ENCODE results near the gene PWP2.
"Not testable (repeated sequence)": the region's sequence is repeated elsewhere in the genome, so short reads cannot be mapped to it uniquely, and the experiment has no call there.

Gene PWP2

DNA sequence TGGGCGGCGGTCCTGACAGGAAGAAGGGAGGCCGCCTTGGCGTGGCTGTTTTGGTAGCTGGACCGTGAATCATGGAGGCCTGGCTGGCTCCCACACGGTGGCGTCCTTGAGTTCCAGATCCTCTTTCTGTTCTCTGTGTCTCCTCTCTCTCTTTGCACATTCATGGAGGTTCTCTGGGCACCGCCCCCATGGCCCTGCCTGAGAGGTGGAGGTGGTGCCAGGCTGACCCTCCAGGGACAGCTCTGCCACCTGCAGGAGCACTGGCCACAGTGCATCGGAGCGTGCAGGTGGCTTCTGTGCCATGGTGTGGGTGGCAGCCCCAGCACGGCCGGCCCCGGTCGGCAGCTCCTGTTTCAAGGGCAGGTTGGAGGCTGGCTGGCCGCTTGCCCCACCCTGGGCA is 30.8 kb downstream of the PWP2 start:
- DNase-seq (ENCODE audit: low spot score): peak; percentile 50

DNA sequence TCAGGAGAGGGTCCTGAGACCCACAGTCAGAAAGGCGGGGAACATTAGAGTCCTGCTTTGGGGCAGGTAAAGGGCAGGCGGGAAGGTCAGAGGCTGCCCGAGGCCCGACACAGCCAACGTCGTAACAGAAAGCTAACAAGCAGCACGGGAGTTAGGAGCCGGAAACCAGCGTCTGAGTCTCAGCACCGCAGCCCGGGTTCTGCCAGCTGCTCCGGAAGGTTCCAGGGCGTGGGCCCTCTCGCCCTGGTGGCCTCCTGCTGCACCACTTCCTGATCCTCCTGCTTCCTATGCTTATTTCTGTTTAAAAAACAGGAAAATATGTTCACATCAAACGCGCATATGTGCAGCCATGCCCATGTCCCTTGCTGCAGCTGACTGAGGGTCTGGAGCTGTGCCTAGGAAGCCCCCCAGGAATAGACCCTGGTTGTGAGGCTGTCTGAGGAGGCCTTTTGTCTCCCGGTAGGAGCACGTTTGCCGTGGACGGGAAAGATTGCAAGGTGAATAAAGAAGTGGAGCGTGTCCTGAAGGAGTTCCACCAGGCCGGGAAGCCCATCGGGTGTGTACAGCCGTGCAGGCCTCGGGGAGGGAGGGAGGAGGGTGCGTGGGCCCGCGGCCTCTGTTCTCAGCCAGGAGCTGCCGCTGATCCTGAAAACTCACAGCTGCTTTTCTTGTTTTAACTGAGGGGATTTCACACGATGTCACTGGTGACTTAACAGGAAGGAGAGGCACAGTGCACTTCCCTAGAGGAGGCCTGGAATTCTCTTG is 32.8 kb downstream of the PWP2 start:
- DNase-seq (ENCODE audit: low spot score): peak; percentile 0

DNA sequence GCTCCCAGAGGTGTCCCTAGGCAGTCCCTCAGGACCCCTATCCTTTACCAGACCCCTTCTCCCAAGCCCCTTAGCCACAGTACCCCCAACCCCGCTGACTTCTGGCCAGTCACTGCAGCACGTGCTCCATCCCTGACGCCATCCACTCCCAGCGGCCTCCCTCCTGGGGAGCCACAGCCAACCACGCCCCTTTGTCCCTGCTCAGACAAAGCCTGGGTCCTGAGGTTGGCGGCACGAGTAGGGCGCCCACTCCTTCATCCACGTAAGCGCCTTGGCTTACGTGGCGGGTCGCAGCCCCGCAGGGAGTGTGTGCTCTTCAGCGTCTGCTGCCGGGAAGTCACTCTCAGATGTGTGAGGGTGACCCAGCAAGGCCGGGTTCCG is 33.3 kb downstream of the PWP2 start:
- DNase-seq (ENCODE audit: low spot score): not testable (repeated sequence)

DNA sequence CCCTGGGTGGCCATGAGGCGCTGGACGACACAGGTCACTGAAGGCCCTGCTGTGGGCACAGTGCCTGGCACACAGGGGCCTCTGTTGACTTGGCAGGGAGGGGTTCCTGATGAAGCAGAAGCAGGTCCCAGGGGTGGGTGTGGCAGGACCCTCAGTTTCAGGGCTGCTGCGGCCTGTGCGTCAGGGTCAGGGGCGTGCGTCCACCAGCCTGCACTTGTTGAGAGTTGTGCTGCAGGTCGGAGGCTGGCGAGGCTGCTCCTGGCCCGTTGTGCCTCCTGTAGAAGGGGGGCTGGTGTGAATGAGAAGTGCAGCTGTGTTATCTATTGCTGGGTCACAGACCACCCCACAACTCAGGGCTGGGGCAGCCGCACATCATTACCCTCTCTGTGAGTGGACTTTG is 35.3 kb downstream of the PWP2 start:
- DNase-seq (ENCODE audit: low spot score): not testable (repeated sequence)

DNA sequence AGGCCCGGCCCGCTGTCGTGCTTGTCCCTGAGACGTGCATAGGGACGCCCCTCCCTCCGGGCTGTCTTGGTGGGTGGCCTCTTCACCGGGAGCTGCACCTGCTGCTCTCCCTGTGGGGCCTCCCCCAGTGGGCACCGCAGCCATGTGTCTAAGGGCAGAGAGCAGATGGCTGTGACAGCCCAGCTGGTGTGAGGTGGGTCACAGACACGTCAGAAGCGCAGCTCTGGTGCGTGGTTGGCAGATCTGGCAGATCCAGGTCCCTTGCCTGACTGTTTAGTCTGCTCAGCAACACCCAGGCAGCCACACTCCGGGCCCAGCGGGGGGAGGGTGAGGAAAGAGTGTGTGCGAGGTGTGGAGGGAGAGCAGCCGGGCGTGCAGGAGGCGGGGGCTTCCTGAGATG is 36.2 kb downstream of the PWP2 start:
- peak; percentile 42 for DNase-seq (ENCODE audit: low spot score)

DNA sequence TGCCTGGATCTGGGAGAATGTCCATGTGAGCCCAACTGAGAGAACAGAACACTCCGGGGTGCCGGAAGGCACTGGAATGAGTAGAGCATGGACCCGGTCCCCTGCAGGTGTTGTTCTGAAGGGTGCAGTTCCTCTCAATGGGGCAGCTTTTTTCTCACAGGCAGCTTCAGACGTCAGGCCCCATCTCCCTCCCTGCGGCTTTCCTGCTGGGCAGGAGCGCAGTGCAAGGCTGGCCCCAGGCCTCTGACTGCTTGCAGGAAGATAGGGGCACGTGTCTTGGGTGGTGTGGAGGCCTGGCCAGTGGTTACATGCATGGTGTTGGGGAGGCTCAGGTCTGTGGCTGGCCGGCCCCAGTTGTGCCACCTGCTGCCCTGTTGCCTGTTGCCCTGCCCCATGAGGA is 36.8 kb downstream of the PWP2 start:
- DNase-seq (ENCODE audit: low spot score): not testable (repeated sequence)

DNA sequence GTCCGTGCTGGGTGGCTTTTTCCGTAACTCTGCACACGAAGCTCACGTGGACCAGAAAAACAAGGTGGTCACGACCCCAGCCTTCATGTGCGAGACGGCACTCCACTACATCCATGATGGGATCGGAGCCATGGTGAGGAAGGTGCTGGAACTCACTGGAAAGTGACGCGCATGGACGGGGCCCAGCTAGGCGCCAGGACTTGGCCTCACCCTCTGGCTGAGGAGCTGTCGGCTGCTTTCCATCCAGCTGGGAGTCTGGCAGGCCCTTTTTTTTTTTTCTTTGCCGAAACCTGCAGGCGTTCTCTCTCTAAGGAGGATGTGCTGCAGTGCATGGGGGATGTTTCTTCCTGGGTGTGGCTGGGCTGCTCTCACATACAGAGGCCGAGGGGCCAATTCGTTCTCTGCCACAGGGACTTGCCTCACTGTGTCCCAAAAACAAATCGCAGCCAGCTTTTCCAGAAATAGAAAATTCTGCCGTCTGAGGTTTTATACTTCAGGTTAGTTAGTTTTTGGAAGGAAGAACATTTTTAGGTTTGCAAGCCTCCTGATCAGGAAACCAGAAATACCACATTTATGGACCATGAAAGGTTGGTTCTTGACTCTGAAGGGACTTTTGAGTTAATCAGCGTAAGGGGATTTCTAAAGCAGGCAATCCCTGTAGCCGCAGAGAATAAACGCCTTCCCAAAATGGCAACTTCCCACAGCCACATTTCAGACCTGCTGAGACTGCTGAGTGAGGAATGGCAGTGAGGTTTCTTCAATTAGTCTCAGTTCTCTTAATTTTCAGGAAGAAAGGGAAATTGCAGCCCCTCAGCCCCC is 37.8 kb downstream of the PWP2 start:
- DNase-seq (ENCODE audit: low spot score): not testable (repeated sequence)

DNA sequence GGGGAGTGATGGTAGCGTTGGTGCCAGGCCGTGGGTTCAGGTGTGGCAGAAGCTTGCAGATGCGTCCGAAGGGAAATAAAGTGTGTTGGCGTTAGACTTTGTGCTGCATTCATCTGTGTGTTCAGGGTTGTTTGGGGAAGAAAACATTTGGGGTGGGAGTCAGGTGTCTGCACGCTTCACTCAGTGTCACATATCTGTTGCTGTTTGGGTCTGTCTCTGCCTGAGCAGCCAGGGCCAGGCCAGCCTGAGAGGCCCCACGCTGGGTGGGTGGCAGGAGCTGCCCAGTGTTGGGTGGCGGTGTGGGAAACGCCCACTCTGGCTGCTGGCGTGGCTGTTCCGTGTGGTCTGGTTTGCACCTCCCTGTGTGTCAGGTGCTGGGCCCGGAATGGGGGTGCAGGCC is 38.4 kb downstream of the PWP2 start:
- not testable (repeated sequence) for DNase-seq (ENCODE audit: low spot score)

DNA sequence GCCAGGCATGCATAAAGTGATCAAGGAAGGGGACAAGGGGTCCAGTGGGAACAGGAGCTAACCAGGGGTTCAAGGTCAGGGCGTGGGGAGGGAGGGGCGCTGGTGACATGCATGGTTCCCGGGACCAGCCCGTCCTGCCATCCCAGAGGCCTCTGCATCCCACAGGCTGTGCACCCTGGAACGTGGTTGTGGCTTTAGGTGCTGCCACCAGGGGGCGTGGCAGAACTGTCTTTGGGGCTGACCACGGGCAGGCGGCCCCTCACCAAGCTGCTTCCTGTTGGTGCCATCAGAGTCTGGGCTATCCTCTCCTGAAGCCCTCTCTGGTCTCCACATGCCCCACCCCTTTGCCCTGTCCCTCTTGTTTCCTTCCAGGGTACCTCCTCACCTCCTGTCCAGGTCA is 39.9 kb downstream of the PWP2 start:
- DNase-seq (ENCODE audit: low spot score): not testable (repeated sequence)

DNA sequence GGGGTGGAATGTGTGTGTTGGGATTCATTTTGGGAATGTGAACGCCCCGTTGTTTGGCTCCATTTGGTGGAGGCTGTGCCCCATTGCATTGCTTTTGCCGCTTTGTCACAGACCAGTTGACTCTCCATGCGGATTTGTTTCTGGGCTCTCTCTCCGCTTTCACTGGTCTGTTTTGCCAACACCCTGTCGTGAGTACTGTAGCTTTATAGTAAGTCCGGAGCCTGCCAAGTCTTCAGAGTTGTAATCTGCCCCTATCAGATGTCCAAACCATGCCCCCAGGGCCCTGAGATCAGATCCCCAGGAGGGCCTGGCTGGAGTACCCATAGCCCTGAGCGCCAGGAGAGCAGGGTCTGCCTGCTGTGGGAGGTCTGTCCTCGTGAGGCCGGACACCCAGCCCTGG is 43.1 kb downstream of the PWP2 start:
- DNase-seq (ENCODE audit: low spot score): not testable (repeated sequence)

DNA sequence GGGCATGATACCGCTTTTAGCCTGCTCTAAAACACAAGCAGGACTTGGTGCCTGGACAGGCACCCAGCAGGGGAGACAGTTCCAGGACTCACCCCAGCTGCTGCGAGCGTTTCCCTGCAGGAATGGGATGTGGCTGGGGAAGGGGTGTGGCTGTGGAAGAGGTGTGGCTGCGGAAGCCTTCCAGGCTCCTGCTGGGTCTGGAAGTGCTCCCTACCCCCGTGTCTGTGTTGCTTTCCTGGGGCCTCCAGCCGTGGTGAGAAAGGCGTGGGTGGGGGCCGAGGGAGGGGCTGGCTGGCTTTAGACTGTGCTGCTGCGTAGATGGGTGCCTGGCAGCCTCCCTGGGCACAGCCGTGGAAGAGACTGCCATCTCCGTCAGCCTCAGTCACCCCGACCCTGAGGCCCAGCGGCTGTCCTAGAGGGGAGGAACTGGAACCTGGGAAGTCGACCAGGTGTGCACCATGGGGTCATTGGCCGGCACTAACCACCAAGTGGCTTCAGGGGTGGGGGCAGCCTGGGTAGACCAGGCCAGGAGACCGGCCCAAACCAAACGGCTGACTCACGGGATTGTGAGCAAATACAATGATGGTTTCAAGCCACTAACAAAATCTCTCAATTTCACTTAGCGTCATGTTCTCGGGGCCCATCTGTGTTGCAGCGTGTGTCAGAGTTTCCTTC is 46.2 kb downstream of the PWP2 start:
- DNase-seq (ENCODE audit: low spot score): not testable (repeated sequence)

DNA sequence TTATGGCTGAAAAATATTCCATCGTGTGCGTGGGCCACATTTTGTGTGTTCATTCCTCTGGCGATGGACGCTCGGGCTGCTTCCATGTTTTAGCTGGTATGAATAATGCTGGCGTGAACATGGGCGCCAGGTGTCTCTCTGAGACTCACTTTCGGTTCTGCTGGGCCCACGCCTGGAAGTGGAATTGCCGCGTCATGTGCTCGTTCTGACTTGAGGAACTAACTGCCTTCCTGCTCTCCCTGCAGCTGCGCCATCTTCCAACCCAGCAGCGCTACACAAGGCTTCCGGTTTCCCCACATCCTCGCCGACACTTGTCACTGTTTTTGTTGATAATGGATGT is 46.7 kb downstream of the PWP2 start:
- DNase-seq (ENCODE audit: low spot score): peak; percentile 19

DNA sequence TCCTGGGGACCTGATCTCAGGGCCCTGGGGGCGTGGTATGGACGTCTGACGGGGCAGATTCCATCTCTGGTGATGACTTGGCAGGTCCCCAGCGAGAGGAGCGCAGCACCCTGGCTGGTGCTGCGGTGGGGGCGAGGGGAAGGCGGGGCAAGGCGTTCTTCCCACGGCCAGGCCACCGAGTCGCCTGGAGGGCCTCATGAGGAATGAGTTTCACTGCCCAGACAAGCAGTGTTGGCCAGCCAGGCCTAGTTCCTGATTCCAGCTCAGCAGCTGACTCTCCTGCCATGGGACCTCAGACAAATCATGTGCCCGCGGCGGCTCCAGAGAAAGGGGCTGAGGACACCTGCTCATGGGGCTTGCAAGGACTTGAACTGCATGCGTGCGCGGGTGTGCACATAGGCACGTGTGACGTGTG is 47.6 kb downstream of the PWP2 start:
- not testable (repeated sequence) for DNase-seq (ENCODE audit: low spot score)

DNA sequence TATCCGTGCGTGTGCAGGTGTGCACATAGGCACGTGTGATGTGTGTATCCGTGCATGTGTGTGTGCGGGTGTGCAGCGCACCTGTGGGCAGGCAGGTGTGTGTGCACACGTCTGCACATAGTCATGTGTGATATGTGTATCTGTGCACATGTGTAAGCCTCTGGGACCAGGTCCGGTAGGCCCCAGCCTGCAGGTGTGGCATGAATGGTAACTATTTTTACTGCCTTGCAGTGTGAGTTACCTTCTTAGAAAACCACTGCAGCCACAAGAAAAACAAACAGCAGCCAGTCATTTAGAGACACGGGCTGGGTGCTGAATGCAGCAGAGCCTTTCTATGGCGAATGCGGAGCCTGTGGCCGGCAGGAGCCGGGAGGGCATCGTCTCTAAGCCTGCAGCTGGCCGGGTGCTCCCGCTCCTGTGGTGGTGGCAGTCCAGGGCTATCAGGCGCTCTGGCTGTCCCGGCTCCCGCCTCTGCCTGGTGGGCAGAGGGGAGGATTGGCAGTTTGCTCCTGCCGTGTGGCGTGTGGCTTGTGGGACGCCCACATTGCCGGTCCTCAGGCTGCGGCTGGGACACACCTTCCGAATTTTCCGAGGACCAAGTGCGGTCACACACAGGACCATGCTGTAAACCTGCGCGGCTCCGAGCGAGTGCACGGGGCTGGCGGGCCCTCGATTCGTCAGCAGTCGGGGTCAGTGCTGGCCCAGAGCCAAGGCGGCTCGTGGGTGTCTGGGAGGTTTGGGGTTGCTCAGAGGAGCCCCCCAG is 48.2 kb downstream of the PWP2 start:
- not testable (repeated sequence) for DNase-seq (ENCODE audit: low spot score)

DNA sequence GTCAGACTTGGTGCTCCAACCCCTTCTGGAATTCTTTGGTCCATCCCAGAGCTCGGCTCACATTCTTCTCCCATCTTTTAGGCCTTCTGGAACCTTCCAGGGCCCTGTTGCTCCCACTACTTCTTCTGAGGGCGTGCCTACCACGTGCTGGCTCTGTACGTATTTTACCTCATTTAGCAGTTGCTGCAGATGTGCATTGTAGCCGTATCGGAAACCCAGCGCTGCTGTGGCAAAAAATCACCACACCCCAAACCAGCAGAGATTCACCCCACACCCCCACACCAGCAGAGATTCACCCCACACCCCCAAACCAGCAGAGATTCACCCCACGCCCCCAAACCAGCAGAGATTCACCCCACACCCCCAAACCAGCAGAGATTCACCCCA is 48.8 kb downstream of the PWP2 start:
- DNase-seq (ENCODE audit: low spot score): not testable (repeated sequence)

DNA sequence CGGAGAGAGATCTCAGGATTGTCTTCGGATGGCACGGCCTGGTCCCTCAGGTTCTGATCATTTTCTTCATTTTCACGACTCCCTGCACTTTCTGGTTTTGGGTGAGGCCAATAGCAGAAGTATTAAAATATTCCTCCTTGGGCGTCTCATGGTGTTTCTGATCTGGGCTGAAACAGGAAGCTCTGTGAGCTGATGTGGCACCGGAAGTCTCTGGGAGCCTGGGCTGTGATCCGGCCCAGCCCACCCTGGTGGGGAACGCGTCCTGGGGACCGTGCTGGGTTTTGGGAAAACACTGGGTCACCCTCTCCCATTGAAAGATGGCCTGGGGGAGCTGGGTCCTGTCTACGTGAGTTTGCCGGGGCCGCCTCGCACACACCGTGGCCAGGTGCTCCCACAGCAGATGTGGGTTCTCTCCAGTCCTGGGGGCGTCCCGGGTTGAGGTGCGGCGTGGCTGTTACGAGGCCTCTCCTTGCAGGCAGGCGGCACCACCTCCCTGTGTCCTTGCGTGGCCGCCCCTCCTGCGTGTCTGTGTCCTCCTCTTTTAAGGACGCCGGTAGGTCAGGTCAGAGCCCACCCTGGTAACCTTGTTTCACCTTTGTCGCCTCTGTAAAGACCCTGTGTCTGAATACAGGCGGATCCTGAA is 50.4 kb downstream of the PWP2 start:
- DNase-seq (ENCODE audit: low spot score): peak; percentile 1

DNA sequence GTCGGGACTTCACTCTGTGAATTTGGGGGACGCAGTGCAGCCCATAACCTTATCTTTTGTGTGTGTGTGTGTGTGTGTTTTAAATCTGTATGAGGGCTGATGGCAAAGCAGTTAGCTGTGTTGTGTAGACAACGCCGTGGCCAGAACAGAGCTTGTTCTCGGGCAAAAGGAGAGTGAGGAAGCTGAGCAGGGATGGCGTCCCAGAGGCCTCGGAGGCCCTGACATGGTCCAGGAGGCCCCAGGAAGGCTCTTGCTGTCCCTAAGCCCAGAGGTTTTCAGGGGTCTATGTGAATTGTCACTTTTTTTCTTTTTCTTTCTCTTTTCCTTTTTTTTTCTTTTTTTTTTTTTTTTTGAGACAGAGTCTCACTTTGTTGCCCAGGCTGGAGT is 50.9 kb downstream of the PWP2 start:
- not testable (repeated sequence) for DNase-seq (ENCODE audit: low spot score)

DNA sequence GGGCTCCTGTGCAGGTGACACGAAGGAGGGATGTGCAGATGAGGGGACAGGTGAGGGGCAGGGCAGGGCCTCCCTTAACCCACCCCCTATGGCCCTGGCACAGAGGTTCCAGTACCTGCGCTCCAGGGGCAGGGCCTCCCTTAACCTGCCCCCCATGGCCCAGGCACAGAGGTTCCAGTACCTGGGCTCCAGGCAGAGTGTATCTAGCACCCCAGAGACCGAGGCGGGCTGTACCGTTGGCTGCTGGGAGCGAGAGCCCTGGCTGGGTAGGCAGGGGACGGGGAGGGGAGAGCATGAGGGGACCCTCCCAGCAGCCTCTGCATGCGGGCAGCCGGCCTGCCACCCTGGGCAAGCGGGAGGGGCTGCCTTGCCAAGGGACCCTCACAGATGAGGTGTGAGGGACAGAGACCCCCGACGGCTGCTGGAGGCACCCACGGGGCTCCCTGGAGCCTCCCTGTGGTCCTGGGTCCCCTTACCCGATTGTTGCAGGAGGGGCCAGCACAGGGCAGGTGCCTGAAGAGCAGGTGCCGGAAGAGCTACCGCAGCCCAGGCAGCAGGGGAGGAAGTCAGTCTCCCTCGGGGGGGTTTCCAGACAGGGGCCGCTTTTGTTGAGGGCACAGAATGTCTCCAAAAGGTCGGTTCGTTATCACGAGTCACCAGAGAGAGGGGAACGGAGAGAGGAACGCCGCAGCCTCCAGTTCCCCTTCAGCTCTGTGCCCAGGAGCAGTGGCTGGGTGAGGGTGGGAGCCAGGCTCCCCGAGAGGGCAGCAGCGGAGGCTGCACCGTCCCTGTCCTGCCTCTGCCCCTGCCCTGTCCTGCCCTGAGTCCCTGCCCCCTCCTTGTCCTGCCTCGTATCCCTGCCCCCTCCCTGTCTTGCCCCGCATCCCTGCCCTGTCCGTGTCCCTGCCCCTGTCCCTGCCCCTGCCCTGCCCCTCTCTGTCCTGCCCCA is 52.4 kb downstream of the PWP2 start:
- not testable (repeated sequence) for DNase-seq (ENCODE audit: low spot score)

DNA sequence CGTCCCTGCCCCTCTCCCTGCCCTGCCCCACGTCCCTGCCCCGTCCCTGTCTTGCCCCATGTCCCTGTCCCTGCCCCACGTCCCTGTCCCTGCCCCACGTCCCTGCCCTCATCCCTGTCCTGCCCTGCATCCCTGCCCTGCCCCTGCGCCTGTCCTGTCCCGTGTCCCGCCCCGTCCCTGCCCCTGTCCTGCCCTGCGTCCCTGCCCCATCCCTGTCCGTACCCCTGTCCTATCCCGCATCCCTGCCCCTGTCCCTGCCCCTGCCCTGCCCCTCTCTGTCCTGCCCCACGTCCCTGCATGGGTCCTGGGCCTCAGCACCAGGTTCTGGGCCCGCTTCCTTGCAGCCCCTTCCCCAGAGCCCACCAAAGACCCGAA is 53.1 kb downstream of the PWP2 start:
- not testable (repeated sequence) for DNase-seq (ENCODE audit: low spot score)

DNA sequence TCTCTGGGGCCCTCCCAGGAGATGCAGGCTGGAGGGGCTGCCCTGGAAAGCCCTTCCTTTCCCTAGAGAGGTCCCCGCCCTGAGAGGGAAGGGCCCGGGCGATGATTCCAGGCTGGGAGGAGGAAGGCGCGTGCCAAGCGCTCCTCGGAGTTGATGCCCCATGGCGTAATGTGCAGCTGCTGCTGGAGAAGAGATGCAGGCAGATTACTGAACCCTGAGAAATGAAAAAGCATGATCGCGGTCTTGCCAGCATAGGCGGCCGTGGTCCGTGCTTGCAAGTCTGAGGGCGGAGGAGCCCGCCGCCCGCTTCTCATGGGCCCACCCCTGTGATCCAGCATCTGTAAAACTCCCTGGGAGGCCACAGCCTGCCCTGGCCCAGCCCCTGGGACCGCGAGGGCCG is 53.6 kb downstream of the PWP2 start:
- not testable (repeated sequence) for DNase-seq (ENCODE audit: low spot score)
